Thoracic aorta (tissue), 2 donors: ENCODE results near the gene SCN3B. TPM values are rescaled to one million over a fixed set of nuclear protein-coding genes. Genes with fewer than 3 reads are reported as not detected.

ENCODE experiments used
- ATAC-seq: fragments of 150-250 bp; one replicate; pipeline ENCODE4 v1.8.0; 2017; ENCODE audit warnings: low read depth; ENCODE audit not compliant: insufficient number of reproducible peaks, low FRiP score
- DNase-seq: peaks from one replicate; pipeline ENCODE4 v3.0.0-alpha.2; 2020; ENCODE audit warnings: low spot score
- H3K27ac ChIP-seq, 2 donors: fragments of 200-600 bp; sonication (generic); 1 replicate in 1 of 2; 2 replicates in 1 of 2; pipeline ENCODE4 v1.5.1; 2016; ENCODE audit warnings: mild to moderate bottlenecking in 2 of 2, moderate library complexity in 2 of 2
- H3K27me3 ChIP-seq: fragments of 200-600 bp; sonication (generic); replicated peaks from 2 replicates; pipeline ENCODE4 v1.6.0; 2016; ENCODE audit warnings: mild to moderate bottlenecking; ENCODE audit not compliant: insufficient read depth
- H3K36me3 ChIP-seq: fragments of 200-600 bp; sonication (generic); one replicate; pipeline ENCODE4 v1.5.1; 2016
- H3K4me1 ChIP-seq, 2 donors: fragments of 200-600 bp; sonication (generic); 1 replicate in 1 of 2; 2 replicates in 1 of 2; pipeline versions ENCODE4 v1.5.1 to v1.6.0; 2016; ENCODE audit warnings: low read depth in 2 of 2, mild to moderate bottlenecking in 1 of 2; ENCODE audit not compliant: control insufficient read depth in 1 of 2
- H3K4me3 ChIP-seq: fragments of 200-600 bp; sonication (generic); 2 replicates; pipeline ENCODE4 v1.5.1; 2016; ENCODE audit warnings: mild to moderate bottlenecking
- H3K9me3 ChIP-seq: fragments of 200-600 bp; sonication (generic); 2 replicates; pipeline ENCODE4 v1.5.1; 2016
- total RNA-seq, 2 donors: library from RNA; depleted of rRNA; stranded (reverse); fragments of >200 nt; gene quantifications; one replicate each; pipeline versions ENCODE4 v1.1.0 to v1.2.3, GENCODE V29; 2016
- TF ChIP-seq, protein P1 (sequence below): fragments of 200-600 bp; sonication (generic); IDR thresholded peaks from one replicate; pipeline ENCODE4 v1.5.1; 2019; ENCODE audit warnings: antibody characterized with exemption

SCN3B gene
- total RNA-seq, 2 donors from 2014 or later: 0.35 TPM; not detected in 1

DNA sequence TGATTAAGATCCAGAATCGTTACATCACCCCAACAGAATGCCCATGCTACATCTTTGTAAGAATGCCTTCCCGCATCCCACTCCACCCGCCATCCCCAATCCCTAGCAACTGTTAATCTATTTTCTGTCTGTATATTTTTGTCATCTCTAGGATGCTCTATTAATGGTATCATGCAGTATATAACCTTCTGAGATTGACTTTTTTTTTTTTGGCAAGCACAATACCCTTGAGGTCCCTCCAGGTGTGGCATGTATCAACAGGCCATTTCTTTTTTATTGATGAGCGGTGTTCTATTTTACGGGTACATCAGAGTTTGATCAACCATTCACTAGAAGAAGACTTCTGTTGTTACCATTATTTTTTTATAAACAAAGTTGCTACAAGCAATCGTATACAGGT is 30.2 kb upstream of the SCN3B start:
- H3K9me3 ChIP-seq: no peaks in the 10 kb centered on the region
- DNase-seq (no peak), ATAC-seq (no peak)
- TF ChIP-seq, protein P1, sequence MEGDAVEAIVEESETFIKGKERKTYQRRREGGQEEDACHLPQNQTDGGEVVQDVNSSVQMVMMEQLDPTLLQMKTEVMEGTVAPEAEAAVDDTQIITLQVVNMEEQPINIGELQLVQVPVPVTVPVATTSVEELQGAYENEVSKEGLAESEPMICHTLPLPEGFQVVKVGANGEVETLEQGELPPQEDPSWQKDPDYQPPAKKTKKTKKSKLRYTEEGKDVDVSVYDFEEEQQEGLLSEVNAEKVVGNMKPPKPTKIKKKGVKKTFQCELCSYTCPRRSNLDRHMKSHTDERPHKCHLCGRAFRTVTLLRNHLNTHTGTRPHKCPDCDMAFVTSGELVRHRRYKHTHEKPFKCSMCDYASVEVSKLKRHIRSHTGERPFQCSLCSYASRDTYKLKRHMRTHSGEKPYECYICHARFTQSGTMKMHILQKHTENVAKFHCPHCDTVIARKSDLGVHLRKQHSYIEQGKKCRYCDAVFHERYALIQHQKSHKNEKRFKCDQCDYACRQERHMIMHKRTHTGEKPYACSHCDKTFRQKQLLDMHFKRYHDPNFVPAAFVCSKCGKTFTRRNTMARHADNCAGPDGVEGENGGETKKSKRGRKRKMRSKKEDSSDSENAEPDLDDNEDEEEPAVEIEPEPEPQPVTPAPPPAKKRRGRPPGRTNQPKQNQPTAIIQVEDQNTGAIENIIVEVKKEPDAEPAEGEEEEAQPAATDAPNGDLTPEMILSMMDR: no peak
- no peaks in the 10 kb centered on the region for H3K36me3 ChIP-seq
- H3K4me3 ChIP-seq: no peak overlapping the region
- H3K27ac ChIP-seq: no peak overlapping the region
- H3K27me3 ChIP-seq: no peaks in the 10 kb centered on the region
- H3K4me1 ChIP-seq: no peaks in the 10 kb centered on the region

DNA sequence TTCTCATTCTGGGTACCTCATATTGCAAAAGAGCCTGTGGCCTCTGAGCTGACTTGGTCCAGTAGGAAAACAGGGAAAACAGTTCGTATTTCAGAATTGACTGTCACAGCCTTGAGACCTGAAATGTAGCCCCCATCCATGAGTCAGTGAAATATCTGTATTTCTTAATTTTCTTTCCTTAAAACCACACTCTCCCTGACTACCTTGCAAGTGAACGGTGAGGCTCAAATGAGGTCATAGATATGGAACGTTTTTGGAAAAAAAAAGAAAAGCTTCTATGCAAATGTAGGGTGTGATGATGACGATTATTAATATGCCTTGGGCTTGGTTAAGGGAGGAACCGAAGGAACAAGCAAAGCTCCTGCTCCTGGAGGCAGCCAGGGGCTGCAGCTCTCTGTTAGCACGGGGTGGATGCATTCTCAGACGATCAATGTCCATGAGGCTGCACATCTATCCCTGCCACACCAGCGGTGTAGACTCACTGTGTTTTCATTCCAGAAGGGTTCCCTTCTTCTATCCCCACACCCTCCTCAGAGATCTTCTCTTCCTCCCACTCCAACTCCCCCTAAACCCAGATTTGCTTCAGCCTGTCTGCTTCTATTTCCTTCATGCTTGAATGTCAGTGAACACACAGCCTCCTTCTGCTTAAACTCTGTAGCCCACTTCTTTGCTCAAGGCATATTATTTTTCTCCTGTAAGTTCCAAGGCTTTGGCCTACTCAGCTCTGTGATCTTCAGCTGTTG is 29.2 kb upstream of the SCN3B start:
- no peaks in the 10 kb centered on the region for H3K36me3 ChIP-seq
- no peak overlapping the region for H3K27ac ChIP-seq
- no peaks in the 10 kb centered on the region for H3K4me1 ChIP-seq
- no peaks in the 10 kb centered on the region for H3K27me3 ChIP-seq
- H3K4me3 ChIP-seq: no peak overlapping the region
- TF ChIP-seq, protein P1: no peak
- no peak for DNase-seq
- no peak for ATAC-seq
- no peaks in the 10 kb centered on the region for H3K9me3 ChIP-seq

DNA sequence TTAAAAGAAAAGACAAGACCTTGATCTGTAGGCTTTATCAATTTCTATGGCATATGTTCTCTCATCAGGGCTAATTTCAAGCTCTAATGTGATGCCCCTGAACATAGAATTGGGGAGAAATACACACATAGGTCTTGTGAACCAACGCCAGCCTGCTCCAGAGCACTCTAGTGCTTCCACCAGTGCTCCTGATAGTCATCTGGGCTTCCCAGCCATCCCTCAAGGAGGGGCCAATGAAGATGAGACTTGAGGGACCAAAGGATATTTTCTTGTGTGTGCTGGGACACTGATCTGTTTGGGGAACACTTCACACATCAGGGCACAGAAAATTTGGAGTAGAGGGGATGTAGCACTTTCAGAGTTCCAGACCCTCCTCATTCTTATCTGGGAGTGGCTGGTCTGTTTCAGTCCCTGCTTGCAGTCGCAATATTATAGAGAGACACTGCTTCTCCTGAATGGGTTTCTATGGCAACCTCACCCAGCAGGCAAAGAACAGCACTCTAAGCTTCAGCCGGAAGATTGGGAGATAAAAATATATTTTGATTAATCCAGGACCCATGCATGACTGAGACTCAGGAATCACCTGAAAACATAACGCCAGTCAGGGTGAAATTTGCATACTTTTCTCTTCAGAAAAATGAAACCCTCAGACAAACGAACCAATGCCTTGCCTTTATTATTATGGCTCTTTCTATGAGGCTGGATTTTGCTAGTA is 28.4 kb upstream of the SCN3B start:
- ATAC-seq (no peak), DNase-seq (no peak)
- no peaks in the 10 kb centered on the region for H3K36me3 ChIP-seq
- no peaks in the 10 kb centered on the region for H3K4me1 ChIP-seq
- TF ChIP-seq, protein P1: no peak
- no peak overlapping the region for H3K27ac ChIP-seq
- H3K9me3 ChIP-seq: no peaks in the 10 kb centered on the region
- no peak overlapping the region for H3K4me3 ChIP-seq
- no peaks in the 10 kb centered on the region for H3K27me3 ChIP-seq

DNA sequence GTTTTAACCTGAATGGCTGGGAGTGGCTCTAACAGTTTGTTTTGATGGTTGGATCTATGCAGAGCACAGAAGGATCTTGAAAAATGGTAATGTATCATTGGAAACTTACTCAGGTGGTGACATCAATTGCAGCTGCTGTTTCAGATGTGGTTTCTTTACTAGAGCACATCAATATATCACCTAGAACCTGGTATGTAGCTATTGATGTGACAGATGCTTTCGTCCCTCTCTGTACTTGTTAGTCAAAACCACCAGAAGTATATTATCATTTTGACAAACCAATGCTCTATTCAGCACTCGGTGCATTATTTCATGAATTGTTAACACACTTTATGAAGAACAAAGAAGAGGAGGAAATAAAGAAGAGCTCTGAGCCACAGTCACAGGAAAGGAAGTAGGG is 26.6 kb upstream of the SCN3B start:
- no peak overlapping the region for H3K27ac ChIP-seq

DNA sequence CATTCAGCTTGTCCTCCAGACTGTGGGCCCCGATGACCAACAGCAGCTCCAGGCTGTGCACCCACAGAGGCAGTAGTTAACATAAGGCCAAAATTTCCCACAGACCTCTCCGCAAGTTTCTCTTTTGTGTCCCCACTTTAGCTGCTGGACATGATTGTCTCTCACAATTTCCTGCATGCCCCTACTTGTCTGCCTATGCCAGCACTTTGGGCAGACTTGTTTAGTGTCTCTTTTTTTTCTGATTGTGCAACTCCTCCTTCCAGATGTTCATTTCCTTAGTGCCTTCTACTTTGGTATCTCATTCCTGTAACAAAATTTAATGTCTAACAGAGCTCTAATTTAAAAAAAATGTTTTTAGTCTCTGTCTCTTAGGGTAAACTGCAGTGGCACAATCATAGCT is 23.8 kb upstream of the SCN3B start:
- ATAC-seq (no peak), DNase-seq (no peak)
- TF ChIP-seq, protein P1: no peak
- Histone ChIP-seq H3K9me3 (no peaks in the 10 kb centered on the region), H3K27ac (no peak overlapping the region), H3K27me3 (no peaks in the 10 kb centered on the region), H3K4me3 (no peak overlapping the region), H3K4me1 (no peaks in the 10 kb centered on the region), H3K36me3 (no peaks in the 10 kb centered on the region)

More for the DNA sequence above, 26.6 kb upstream of the SCN3B start:
- Histone ChIP-seq H3K27me3 (no peaks in the 10 kb centered on the region), H3K4me1 (no peaks in the 10 kb centered on the region), H3K36me3 (no peaks in the 10 kb centered on the region), H3K4me3 (no peak overlapping the region), H3K9me3 (no peaks in the 10 kb centered on the region)
- DNase-seq: no peak
- no peak for ATAC-seq
- TF ChIP-seq, protein P1: no peak
